Left cardiac atrium (tissue), 4 donors: Measurements from ENCODE around the gene SYNDIG1. TPM values are rescaled to one million over a fixed set of nuclear protein-coding genes. Genes with fewer than 3 reads are reported as not detected.

Source experiments
- ATAC-seq, 2 donors: fragments of 200-7000 bp; cut with Tn5 transposase; one replicate each; pipeline ENCODE4 v1.9.1; 2020; ENCODE audit warnings: mild to moderate bottlenecking in 2 of 2, moderate library complexity in 2 of 2
- DNase-seq: peaks from one replicate; pipeline ENCODE4 v3.0.0-alpha.2; 2020
- intact Hi-C, 2 donors: fragments of 100-400 bp; cut with DNase I; formaldehyde crosslinking; loops; one replicate each; pipeline versions ENCODE4 v1.14.1 to v1.15.1; 2022 to 2023
- long read RNA-seq: library from polyadenylated mRNA; unstranded; transcript quantifications from one replicate; pipeline ENCODE4 v2.0.0, GENCODE V29; 2021
- total RNA-seq, 2 donors: library from RNA; stranded (reverse); fragmentation: NEBNext Ultra II Directional; extraction: Animal tissue kit (Norgen Biotek cat#: 25700); gene quantifications; one replicate each; pipeline ENCODE4 v1.2.1, GENCODE V29; 2021
- donor health status: DM: no; HTN: yes; CAD: no.
- donor health status: DM: no; HTN: yes; CAD: no; lungs with severe emphysema.
- donor health status: DM: yes; HTN: yes; CAD: no.
- donor health status: Dilated cardiomyopathy.

The SYNDIG1 gene
- 10 to 100 TPM; 16.7 to 28.4 TPM for total RNA-seq
- long read RNA-seq, transcript SYNDIG1-201 (4 exons, 2,522 nt), result major isoform, 15 of 63 reads
- long read RNA-seq, partial matches to known transcripts, result 12 of 63 reads
- long read RNA-seq, other reads (novel, unspliced or antisense), result 36 of 63 reads

DNA sequence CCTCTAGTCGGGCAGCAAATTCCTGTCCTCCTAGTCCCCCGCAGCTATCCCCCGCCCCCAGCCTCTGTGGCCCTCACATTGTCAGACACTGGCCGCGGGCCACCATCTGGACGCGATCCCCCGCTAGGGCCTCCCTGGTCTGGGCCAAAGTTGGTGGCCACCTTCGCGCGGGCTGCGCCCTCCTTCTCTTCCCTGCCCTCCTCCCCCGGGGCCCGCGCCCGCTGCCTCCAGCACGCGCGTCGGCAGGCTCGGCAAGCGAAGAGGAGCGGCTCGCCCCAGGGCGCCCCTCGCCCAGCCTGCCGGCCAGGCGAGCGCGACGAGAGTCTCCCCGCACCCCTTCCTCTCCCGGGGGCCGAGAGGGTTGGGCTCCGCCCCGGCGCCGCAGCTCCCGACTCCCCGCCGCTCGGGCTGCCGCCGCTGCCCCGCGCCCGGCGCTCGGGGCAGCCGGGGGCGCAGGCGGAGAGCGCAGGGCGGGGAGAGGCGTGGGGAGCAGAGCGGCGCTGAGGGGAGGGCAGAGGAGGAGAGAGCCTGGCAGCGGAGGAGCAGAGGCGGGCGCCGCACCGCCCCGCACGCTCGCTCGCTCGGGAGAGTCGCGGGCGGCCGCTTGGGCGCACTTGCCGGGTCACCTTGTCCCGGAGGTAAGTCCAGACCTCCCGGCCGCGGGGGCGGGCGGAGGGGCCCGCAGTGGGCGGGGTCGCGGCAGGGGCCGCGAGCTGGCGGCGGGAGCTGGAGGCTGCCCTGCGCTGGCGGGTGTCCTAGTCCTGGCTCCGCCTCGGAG is at the start of gene SYNDIG1:
Gene SYNDIG1 (plus strand): TSS at position 514 of the 778 bp plus-strand sequence. CDS start 73,469 bp downstream, outside the sequence.
- intact Hi-C loops, result loop anchor here in 1 of 2 donors (5.0 to 10.0 kb wide), 2 partner anchors 33 to 145 kb away; no protein-coding TSS in a partner anchor
- ATAC-seq, result peak; percentile 68 to 70
- peak; percentile 52 for DNase-seq

DNA sequence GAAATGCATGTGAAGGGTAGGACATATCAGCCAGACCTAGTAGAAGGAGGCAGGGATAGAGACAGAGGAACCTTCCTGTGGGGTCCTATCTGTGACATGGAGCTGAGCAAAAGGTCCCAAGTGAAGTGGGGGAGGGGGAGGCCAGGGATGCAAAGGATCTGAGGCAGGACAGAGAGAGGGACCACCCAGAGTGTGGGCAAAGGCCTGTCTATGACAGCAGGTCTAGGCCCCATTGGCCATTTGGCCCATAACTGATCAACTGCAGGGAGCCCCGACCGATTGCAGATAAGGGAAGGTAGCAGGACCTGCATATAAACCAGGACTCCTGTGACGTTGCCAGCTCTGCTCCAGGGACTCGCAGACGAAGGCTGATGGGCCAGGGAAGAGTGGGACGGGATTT is 49.6 kb upstream of the SYNDIG1 start:
- intact Hi-C loops, result no loop called here
- ATAC-seq, result no peak

DNA sequence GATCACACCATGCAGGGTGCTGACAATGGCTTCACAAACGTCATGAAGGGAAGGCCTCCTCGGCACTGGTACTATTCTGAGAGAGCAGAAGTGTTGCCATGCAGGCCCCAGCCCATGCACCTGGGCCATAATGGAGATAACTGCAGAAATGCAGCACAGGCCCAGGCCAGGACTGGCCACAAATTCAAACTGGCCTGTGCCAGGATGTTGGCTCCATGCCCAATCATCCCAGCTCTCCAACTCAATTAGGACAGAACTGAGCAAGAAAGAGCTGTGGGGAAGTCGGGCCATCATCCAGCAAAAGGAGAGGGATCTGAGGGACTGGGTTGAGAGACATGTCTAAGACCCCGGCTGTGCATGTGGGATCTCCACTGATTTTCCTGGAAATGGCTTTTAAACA is 48.9 kb upstream of the SYNDIG1 start:
- intact Hi-C loops, result no loop called here
- peak; percentile 12 to 41 for ATAC-seq
- no peak for DNase-seq

More for the DNA sequence above, 49.6 kb upstream of the SYNDIG1 start:
- DNase-seq, result no peak

DNA sequence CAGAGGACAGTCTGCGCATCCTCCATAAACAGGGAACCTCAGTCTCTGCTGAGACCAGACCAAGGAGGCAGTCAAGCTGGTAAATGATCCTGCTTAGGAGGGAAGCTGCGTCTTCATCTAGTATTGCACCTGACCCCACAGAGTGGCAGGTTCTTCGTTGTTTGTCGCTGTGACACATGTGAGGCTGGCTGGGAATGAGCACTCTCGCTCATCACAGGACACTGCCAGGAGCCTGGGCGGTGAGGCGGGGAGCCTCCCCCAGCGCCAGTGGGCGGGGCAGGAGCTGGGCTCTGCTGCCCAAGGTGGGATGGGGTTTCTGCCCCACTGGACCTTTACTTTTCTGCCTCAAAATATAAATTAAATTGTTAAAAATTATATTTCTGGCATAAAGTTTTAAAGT is 48.4 kb upstream of the SYNDIG1 start:
- no peak for ATAC-seq
- no peak for DNase-seq
- intact Hi-C loops, result no loop called here

DNA sequence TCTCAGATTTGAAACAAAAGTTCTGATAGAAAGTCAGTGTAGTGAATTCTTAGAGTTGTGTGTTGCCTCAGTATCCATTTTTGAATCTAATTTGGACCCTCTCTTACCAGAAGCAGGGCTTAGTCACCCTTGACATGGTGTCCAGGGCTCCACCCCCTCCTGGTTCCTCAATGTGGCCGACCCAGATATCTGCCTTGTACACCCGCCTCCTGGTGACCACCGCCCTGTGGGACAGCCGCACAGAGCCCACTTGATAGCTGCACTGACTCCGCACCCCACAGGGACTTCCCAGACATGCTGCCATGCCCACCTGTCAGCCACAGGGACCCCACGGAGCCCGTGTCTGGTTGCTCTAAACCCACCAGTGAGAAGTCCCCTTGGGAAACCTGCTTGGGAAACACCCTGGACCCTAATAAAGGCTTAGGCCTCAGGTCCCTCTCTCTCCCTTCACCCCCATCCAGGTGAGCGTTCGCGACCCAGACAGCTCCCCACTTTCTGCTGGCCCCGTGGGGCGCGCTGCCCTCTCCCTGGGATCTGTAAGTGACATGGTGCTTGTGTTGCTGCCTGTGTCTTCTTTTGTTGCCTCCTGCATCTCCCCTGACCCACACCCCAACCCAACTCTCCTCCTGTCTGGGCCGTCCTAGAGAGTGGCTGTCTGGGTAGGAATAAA is 47.2 kb upstream of the SYNDIG1 start:
- intact Hi-C loops, result no loop called here
- no peak for DNase-seq
- ATAC-seq, result no peak

DNA sequence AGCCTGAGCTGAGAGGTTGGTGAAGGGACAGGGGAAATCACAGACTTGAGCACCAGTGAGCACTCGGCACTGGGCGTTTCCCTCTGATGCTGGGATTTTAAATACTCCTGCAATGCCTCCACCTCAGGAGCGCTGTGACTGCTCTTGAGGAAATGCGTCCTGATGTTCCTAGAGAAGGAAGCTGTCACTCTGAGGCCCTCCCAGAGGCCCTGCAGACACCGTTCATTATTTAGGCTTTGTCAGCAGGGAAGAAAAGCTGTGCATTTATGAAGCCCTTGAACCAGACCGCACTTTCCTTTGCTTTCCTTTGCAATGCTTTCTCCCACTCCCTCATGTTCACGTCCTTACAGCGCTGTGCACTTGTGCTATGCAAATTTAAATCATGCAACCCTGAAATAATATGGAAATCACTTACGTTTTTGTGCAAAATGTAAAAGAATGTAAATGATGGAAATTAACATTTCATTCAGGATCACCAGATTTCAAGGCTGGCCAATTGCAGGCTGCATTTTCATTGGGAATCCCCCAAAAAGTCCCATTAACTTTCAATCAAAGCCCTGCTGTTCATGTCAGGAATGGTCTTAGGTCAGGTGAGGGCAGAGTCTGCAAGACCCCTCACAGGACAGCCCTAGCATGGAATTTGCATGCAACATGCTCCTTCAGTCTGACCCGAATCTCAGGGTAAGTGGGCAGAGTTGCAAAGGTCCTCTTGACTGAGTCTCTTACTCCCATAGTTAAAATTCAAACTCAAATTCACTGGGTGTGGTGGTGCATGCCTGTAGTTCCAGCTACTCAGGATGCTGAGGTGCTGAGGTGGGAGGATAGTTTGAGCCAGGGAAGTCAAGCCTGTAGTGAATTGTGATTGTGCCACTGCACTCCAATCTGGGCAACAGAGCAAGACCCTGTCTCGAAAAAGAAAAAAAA is 45.8 kb upstream of the SYNDIG1 start:
- intact Hi-C loops, result no loop called here
- ATAC-seq (no peak), DNase-seq (no peak)

DNA sequence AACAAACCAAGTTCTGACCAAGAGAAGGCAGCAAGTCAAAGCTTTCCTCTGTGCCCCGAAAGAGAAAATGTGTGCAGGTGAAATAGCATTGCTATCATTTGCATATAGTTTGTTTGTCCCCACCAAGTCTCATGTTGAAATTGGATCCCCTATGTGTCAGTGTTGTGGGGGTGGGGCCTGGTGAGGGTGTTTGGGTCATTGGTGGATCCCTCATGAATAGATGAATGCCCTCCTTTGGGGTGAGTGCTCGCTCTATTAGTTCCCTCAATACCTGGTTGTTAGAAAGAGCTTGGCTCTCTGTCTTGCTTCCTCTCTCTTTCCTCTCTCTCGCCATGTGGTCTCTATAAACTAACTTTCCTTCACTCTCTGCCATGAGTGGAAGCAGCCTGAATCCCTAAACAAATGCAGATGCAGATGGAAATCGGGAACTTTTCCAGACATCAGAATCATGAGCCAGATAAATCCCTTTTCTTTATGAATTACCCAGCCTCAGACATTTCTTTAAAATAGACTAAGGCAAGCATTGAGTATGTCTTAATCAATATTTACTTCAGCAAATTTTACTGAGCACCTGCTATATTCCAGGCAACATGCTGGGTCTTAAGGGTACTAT is 43.8 kb upstream of the SYNDIG1 start:
- DNase-seq (no peak), ATAC-seq (no peak)
- intact Hi-C loops, result loop anchor here in 1 of 2 donors (5.0 kb wide), 1 partner anchor 53 kb away; no protein-coding TSS in a partner anchor

DNA sequence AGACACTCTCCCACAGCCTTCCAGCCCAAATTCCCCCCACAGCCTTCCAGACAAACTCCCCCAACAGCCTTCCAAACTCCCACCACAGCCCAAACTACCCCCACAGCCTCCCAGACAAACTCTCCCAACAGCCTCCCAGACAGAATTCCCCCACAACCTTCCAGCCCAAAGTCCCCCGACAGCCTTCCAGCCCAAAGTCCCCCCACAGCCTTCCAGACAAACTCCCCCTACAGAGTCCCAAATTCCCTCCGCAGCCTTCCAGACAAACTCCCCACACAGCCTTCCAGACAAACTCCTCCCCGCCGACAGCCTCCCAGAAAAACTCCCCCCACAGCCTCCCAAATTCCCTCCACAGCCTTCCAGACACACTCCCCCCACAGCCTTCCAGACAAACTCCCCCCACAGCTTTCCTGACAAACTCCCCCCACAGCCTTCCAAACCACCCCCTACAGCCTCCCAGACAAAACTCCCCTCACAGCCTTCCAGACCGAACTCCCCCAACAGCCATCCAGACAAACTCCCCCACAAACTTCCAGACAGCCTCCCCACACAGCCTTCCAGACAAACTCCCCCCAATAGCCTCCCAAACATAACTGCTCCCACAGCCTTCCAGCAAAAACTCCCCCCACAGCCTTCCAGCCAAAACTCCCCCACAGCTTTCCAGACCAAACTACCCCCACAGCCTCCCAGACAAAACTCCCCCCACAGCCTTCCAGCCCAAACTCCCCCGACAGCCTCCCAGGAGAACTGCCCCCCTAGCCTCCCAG is 38.0 kb upstream of the SYNDIG1 start:
- intact Hi-C loops, result no loop called here
- DNase-seq (no peak), ATAC-seq (no peak)

DNA sequence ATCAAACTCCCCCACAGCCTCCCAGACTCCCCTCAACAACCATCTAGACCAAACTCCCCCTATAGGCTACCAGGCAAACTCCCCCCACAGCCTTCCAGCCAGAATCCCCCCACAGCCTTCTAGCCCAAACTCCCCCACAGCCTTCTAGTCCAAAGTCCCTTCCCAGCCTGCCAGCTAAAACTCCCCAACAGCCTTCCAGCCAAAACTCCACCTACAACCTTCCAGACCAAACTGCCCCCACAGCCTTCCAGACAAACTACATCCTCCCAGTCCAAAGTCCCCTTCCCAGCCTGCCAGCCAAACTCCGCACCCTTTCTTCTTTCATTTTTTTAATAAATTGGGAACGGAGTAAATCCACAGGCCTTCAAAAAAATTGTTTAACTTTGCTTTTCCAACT is 37.4 kb upstream of the SYNDIG1 start:
- no peak for DNase-seq
- intact Hi-C loops, result no loop called here
- ATAC-seq, result no peak

DNA sequence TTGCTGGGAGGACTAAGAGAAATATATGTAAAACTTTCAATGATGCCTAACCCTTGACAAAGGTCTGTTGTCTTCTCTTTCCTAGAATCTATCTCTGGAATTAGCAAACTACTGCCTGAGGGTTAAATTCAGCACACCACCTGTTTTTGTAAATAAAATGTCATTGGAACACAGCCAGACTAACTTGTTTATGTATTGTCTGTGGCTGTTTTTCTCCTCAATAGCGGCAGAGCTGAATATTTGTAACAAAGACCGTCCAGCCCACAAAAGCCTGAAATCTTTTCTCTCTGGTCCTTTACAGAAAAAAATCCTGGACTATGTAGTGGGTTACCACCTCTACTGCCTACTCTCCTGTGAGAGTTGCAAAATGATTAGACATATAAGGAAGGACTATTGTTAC is 33.3 kb upstream of the SYNDIG1 start:
- no peak for ATAC-seq

DNA sequence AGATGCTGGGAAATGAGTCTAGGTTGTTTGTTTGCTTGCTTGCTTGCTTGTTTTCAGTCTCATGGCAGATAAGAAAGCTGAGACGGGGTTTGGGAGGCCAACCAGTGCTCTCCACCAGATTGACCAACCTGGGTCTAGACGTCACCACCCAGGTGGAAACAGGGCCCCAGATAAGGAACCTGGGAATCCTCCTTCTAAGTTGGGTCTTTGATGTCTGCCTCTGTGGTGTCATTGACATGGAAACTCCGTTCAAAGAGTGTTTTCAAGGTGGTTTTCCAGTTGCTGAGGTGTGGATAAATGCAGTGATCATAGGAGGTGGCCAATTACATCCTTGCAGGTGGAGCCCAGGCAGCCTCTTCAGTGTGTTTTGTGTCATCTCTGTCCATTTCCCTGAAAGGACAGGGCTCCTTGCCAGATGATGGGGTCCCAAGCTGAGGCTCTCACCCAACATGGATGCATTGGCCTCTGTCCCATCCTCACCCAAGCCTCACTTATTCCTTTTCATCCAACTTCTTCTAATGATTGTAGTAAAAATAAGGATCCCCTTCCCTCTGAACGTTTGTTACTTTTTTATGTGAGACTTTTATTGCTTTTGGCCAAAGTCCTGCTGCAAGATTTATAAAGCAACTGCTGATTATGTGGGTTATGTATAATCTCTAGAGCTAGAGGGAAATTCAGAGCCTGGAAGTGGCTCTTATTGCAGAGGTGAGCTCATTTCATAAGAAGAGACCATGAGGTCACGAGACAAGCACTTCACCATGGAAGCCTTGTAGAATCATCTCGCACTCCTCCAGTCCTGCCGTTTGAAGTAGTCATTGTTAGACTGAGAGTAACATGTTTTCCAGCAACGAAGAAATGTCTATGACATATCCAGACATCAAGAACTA is 32.0 kb upstream of the SYNDIG1 start:
- no peak for ATAC-seq
- no peak for DNase-seq
- intact Hi-C loops, result no loop called here

More for the DNA sequence above, 33.3 kb upstream of the SYNDIG1 start:
- intact Hi-C loops, result no loop called here
- no peak for DNase-seq

DNA sequence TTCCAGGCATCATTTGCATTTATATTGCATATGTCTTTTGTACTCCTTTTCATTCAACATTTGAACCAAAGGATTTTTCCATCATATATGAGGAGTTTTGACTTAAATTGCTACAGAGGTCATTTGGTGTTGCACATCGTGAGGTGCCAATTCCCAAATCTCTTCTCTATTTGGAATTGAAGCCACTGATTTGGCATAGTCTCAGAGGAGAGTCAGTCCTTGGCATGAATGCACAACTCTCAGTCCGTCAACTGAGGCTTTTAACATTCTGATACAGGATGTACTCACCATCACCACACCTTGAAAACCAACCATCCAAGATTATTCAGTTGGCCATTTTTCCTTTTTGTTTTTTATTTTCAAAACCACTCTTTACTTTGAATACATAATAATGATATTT is 31.1 kb upstream of the SYNDIG1 start:
- ATAC-seq, result no peak
- DNase-seq, result no peak
- intact Hi-C loops, result no loop called here

DNA sequence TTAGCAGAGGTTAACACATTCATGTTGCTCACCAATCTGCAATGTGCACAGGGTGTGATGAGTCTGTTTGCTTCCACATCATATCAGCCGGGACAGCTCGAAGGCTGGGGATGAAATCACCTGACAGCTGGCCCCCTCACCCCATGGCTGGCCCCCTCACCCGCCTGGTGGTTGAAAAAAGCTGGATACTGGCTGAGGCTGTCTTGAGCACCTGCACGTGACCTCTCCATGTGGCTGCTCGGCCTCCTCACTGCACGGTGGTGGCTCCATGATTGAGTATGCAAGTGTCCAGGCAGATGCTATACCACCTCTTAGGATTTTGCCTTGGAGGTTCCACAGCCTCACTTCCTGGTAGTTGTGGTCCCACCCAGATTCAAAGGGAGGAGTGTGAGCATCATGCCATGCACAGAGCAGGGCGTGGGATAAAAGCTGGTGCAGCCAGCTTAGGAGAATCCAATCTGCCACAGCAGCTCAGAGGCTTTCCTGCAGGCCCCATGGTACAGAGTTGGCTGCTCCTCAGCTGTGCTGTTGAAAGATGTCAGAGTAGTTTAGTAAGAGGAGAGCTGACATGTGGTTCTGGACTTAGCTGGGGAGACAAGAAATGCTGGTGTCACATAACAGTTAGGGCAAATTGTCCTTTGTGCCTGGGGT is 29.6 kb upstream of the SYNDIG1 start:
- DNase-seq (no peak), ATAC-seq (peak in 1 of 2 donors; percentile 70)
- intact Hi-C loops, result no loop called here

DNA sequence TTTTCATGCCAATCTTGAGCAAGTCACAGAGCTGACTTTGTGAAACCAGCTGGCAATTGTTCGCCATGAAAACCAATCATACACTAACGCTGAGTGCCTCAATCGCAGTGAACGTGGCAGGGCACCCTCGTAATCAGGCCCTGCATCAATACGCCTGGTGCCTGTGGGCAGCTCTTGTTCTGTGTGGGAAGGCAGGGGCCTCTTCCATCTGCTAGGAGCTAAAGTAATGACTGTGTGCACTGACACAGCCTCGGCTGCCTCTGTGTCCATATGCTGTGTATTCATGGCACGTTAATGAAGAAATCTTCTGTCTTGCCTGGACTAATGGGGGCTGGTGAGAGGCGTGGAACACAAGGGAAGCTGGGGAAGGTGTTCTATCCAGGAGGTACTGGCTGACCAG is 27.8 kb upstream of the SYNDIG1 start:
- DNase-seq (no peak), ATAC-seq (no peak)
- intact Hi-C loops, result no loop called here

DNA sequence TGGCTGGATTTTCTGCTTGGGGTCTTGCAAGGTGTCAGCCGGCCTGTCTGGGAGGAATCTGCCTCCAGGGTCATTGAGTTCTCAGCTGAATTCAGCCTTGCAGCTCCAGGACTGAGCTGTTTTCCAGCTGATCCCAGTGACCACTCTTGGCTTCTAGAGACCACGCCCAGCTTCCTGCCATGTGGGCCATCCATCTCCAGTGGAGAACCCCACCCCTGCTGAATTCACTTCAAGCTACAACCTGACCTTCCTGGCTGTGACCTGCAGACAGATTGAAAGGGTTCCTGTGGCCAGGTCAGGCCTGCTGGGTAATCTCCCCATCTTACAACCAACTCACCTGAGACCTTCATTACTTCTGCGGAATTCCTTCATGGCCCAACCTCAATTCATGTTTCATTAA is 26.5 kb upstream of the SYNDIG1 start:
- ATAC-seq (no peak), DNase-seq (no peak)
- intact Hi-C loops, result no loop called here

DNA sequence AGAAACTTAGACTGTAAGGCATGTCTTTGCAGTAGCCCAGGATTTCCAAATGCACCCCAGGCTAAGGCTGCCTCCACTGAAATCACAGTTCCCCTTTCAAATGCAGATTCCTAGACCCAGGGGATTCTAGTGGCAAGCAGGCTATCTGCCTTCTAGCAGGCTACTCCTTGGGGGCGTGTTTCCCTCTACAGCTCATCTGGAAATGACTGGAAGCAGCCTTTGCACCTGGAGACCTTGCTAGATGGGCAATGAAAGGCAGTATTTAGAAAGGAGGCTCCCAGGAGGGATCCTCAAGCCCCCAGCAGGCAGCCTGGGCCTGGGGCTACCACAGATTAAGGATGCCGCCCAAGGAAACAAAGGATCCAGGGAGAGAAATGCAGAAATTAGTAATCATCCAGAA is 26.0 kb upstream of the SYNDIG1 start:
- DNase-seq, result no peak
- no peak for ATAC-seq
- intact Hi-C loops, result no loop called here
